Caco-2 (cell line): Measurements from ENCODE around the gene STX1B. TPM values are rescaled to one million over a fixed set of nuclear protein-coding genes. Genes with fewer than 3 reads are reported as not detected.

Source experiments
- BruUV-seq: library from RNA; stranded (reverse); fragments of 400-500 nt; replicated peaks from 2 replicates; lab custom pipeline; 2021; lab: Mats Ljungman, UMichigan
- CTCF ChIA-PET: fragments of 300-600 bp; sonication (Branson Sonifier 250); formaldehyde crosslinking; loops from one replicate; lab custom pipeline; 2022; ENCODE audit warnings: antibody characterized with exemption; lab: Charles Lee
- POLR2A ChIA-PET: fragments of 300-600 bp; sonication (Branson Sonifier 250); formaldehyde crosslinking; loops from one replicate; lab custom pipeline; 2022; ENCODE audit warnings: antibody characterized with exemption; lab: Charles Lee
- DNase-seq, 2 experiments: peaks; one replicate each; pipeline versions ENCODE4 v3.0.0 to v3.0.0-alpha.2; 2020 to 2022
- H3K27me3 ChIP-seq: replicated peaks from 2 replicates; pipeline ENCODE4 v1.6.0; 2011; ENCODE audit warnings: low read length; ENCODE audit not compliant: control insufficient read depth, insufficient read depth
- H3K36me3 ChIP-seq: 2 replicates; pipeline ENCODE4 v1.5.1; 2011; ENCODE audit warnings: low read length; ENCODE audit not compliant: control insufficient read depth, insufficient read depth
- H3K4me1 ChIP-seq: fragments of 250-450 bp; sonication (Bioruptor Pico); 2 replicates; pipeline ENCODE4 v1.5.1; 2020; ENCODE audit warnings: mild to moderate bottlenecking
- H3K4me3 ChIP-seq: 2 replicates; pipeline ENCODE4 v1.5.1; 2011; ENCODE audit warnings: low read depth, mild to moderate bottlenecking, control low read depth, low read length
- H3K9me3 ChIP-seq: fragments of 250-450 bp; sonication (Bioruptor Pico); 2 replicates; pipeline ENCODE4 v1.5.1; 2020; ENCODE audit warnings: mild to moderate bottlenecking, moderate library complexity
- H3K27ac Mint-ChIP-seq: one replicate; pipeline ENCODE4 v1.8.0; 2022; ENCODE audit warnings: mixed read lengths; ENCODE audit not compliant: unreplicated experiment
- H3K27me3 Mint-ChIP-seq: one replicate; pipeline ENCODE4 v1.8.0; 2022; ENCODE audit warnings: mixed read lengths; ENCODE audit not compliant: insufficient read depth, unreplicated experiment
- H3K36me3 Mint-ChIP-seq: one replicate; pipeline ENCODE4 v1.8.0; 2022; ENCODE audit warnings: mild to moderate bottlenecking, mixed read lengths; ENCODE audit not compliant: insufficient read depth, unreplicated experiment
- H3K4me1 Mint-ChIP-seq: one replicate; pipeline ENCODE4 v1.8.0; 2022; ENCODE audit warnings: low read depth, mixed read lengths; ENCODE audit not compliant: unreplicated experiment
- H3K4me3 Mint-ChIP-seq: one replicate; pipeline ENCODE4 v1.8.0; 2022; ENCODE audit warnings: mild to moderate bottlenecking, moderate library complexity, mixed read lengths; ENCODE audit not compliant: unreplicated experiment
- H3K9me3 Mint-ChIP-seq: one replicate; pipeline ENCODE4 v1.8.0; 2022; ENCODE audit warnings: mixed read lengths; ENCODE audit not compliant: unreplicated experiment
- CTCF ChIP-seq, 2 experiments: fragments of 200-600 bp in 1 of 2; IDR thresholded peaks; 1 replicate in 1 of 2; 2 replicates in 1 of 2; pipeline versions ENCODE4 v1.5.1 to v1.8.0; 2011 to 2022; ENCODE audit warnings: antibody characterized with exemption in 1 of 2, control low read depth in 1 of 2, inconsistent platforms in 1 of 2, low read depth in 1 of 2, low read length in 1 of 2, mild to moderate bottlenecking in 1 of 2, moderate library complexity in 1 of 2; ENCODE audit not compliant: insufficient read depth in 1 of 2, severe bottlenecking in 1 of 2, unreplicated experiment in 1 of 2
- intact Hi-C: fragments of 100-400 bp; cut with micrococcal nuclease; formaldehyde crosslinking; loops from one replicate; pipeline ENCODE4 v1.10.0; 2022; ENCODE audit not compliant: unreplicated experiment
- total RNA-seq: library from RNA; stranded (reverse); gene quantifications from 2 replicates; pipeline ENCODE4 v1.2.3, GENCODE V29; 2022

STX1B gene
- total RNA-seq, 1 experiment from 2014 or later, result 0.77 TPM

GRCh38 chr16:31050280-31051030 lies 40.0 kb upstream of the STX1B start:
- DNase-seq, result no peak
- intact Hi-C loops, result no loop called here
- no TSS peak for BruUV-seq
- Mint-ChIP-seq H3K27me3 (no peaks in the 10 kb centered on the region), H3K9me3 (no peaks in the 10 kb centered on the region), H3K4me1 (peaks cover 10% of the 10 kb centered on the region), H3K27ac (no peak overlapping the region), H3K4me3 (no peak overlapping the region), H3K36me3 (peaks cover 5% of the 10 kb centered on the region)
- H3K36me3 ChIP-seq, result no peaks in the 10 kb centered on the region
- TF ChIP-seq CTCF (IDR thresholded peaks at IDR 0.05; ENCODE audit: insufficient read depth in 1 of 2, low read depth in 1 of 2, low read length in 1 of 2, severe bottlenecking in 1 of 2, unreplicated experiment in 1 of 2), result no peak
- no peaks in the 10 kb centered on the region for H3K9me3 ChIP-seq
- POLR2A ChIA-PET, result no interaction called here
- no peaks in the 10 kb centered on the region for H3K4me1 ChIP-seq
- CTCF ChIA-PET, result no interaction called here
- H3K4me3 ChIP-seq, result no peak overlapping the region
- H3K27me3 ChIP-seq, result no peaks in the 10 kb centered on the region

- peaks cover 5% of the 10 kb centered on the region for H3K36me3 Mint-ChIP-seq
- H3K27me3 Mint-ChIP-seq, result no peaks in the 10 kb centered on the region
- H3K9me3 Mint-ChIP-seq, result no peaks in the 10 kb centered on the region
- Histone ChIP-seq H3K9me3 (no peaks in the 10 kb centered on the region), H3K4me3 (no peak overlapping the region), H3K27me3 (no peaks in the 10 kb centered on the region), H3K36me3 (no peaks in the 10 kb centered on the region; the same call in 1 of the 2 replicates), H3K4me1 (no peaks in the 10 kb centered on the region)
- H3K4me1 Mint-ChIP-seq, result no peaks in the 10 kb centered on the region
- intact Hi-C loops, result no loop called here
- no peak for TF ChIP-seq CTCF (IDR thresholded peaks at IDR 0.05; ENCODE audit: insufficient read depth in 1 of 2, low read depth in 1 of 2, low read length in 1 of 2, severe bottlenecking in 1 of 2, unreplicated experiment in 1 of 2)
- no TSS peak for BruUV-seq
- ChIA-PET CTCF (no interaction called here), POLR2A (no interaction called here)
- H3K4me3 Mint-ChIP-seq, result no peak overlapping the region
- no peak overlapping the region for H3K27ac Mint-ChIP-seq
- DNase-seq, result no peak
Measured at GRCh38 chr16:31043898-31044481, 33.6 kb upstream of the STX1B start.

GRCh38 chr16:31043352-31043751 lies 32.9 kb upstream of the STX1B start:
- BruUV-seq, result no TSS peak
- Histone ChIP-seq H3K27me3 (no peaks in the 10 kb centered on the region), H3K4me1 (no peaks in the 10 kb centered on the region), H3K4me3 (no peak overlapping the region), H3K9me3 (no peaks in the 10 kb centered on the region), H3K36me3 (no peaks in the 10 kb centered on the region; the same call in 1 of the 2 replicates)
- Mint-ChIP-seq H3K27ac (no peak overlapping the region), H3K4me3 (no peak overlapping the region), H3K4me1 (no peaks in the 10 kb centered on the region), H3K27me3 (no peaks in the 10 kb centered on the region), H3K9me3 (no peaks in the 10 kb centered on the region), H3K36me3 (peaks cover 5% of the 10 kb centered on the region)
- TF ChIP-seq CTCF (IDR thresholded peaks at IDR 0.05; ENCODE audit: insufficient read depth in 1 of 2, low read depth in 1 of 2, low read length in 1 of 2, severe bottlenecking in 1 of 2, unreplicated experiment in 1 of 2), result no peak
- DNase-seq, result no peak
- intact Hi-C loops, result no loop called here
- CTCF ChIA-PET, result no interaction called here
- POLR2A ChIA-PET, result no interaction called here
